Measurements from ENCODE around the gene NRSN1. TPM values are rescaled to one million over a fixed set of nuclear protein-coding genes. Genes with fewer than 3 reads are reported as not detected.

Gene NRSN1
- total and polyA plus RNA-seq, 4 donors = not detected

- H3K27ac ChIP-seq (ENCODE audit: low read depth in 1 of 2, low read length in 2 of 2) = no peak overlapping the region
- H3K27me3 ChIP-seq (ENCODE audit: control insufficient read depth in 4 of 4, insufficient read depth in 4 of 4, low read length in 3 of 4) = no peaks in the 10 kb centered on the region
- DNase-seq (ENCODE audit: low spot score) = no peak
- H3K9ac ChIP-seq (ENCODE audit: low read depth in 1 of 2, low read length in 2 of 2) = no peak overlapping the region
- TF ChIP-seq REST (IDR thresholded peaks at IDR 0.05) = no peak
- no peak for TF ChIP-seq ZBTB33 (IDR thresholded peaks at IDR 0.05)
- no peak for TF ChIP-seq RAD21 (IDR thresholded peaks at IDR 0.05)
- no peak for TF ChIP-seq EGR1 (IDR thresholded peaks at IDR 0.05; ENCODE audit: low read depth in 2 of 2)
- TF ChIP-seq MAX (IDR thresholded peaks at IDR 0.05) = no peak
- no peak for TF ChIP-seq HNF4G (IDR thresholded peaks at IDR 0.05)
- no peak for TF ChIP-seq NR2F2 (IDR thresholded peaks at IDR 0.05)
- TF ChIP-seq HNF4A (conservative IDR thresholded peaks at IDR 0.05) = no peak
- no peak for TF ChIP-seq FOXA1 (IDR thresholded peaks at IDR 0.05)
- no peak for TF ChIP-seq JUND (IDR thresholded peaks at IDR 0.05)
- WGBS = 69% methylated on average over 2 of the region's 2 CpGs
- H3K9me3 ChIP-seq (ENCODE audit: control insufficient read depth in 4 of 4, low read length in 3 of 4) = no peaks in the 10 kb centered on the region
- no peaks in the 10 kb centered on the region for H3K4me1 ChIP-seq (ENCODE audit: control insufficient read depth in 4 of 4, insufficient read depth in 4 of 4, low read length in 3 of 4)
- no peak overlapping the region for H3K4me3 ChIP-seq (ENCODE audit: low read depth in 1 of 3, low read length in 3 of 3)
- no peaks in the 10 kb centered on the region for H3K36me3 ChIP-seq (ENCODE audit: control insufficient read depth in 4 of 4, insufficient read depth in 3 of 4, low read depth in 1 of 4, low read length in 3 of 4)
Observed at GRCh38 chr6:24105191-24105590, 20.8 kb upstream of the NRSN1 start.

- Histone ChIP-seq H3K4me3 (ENCODE audit: low read depth in 1 of 3, low read length in 3 of 3) (no peak overlapping the region), H3K4me1 (ENCODE audit: control insufficient read depth in 4 of 4, insufficient read depth in 4 of 4, low read length in 3 of 4) (no peaks in the 10 kb centered on the region), H3K9me3 (ENCODE audit: control insufficient read depth in 4 of 4, low read length in 3 of 4) (no peaks in the 10 kb centered on the region), H3K27ac (ENCODE audit: low read depth in 1 of 2, low read length in 2 of 2) (no peak overlapping the region), H3K27me3 (ENCODE audit: control insufficient read depth in 4 of 4, insufficient read depth in 4 of 4, low read length in 3 of 4) (no peaks in the 10 kb centered on the region), H3K9ac (ENCODE audit: low read depth in 1 of 2, low read length in 2 of 2) (no peak overlapping the region), H3K36me3 (ENCODE audit: control insufficient read depth in 4 of 4, insufficient read depth in 3 of 4, low read depth in 1 of 4, low read length in 3 of 4) (no peaks in the 10 kb centered on the region)
- TF ChIP-seq HNF4A (conservative IDR thresholded peaks at IDR 0.05) (no peak), ZBTB33 (IDR thresholded peaks at IDR 0.05) (no peak)
- 56% methylated on average over 5 of the region's 5 CpGs for WGBS
- DNase-seq (ENCODE audit: low spot score) = no peak
Observed at GRCh38 chr6:24106291-24106690, 19.7 kb upstream of the NRSN1 start.

- Histone ChIP-seq H3K27me3 (ENCODE audit: control insufficient read depth in 4 of 4, insufficient read depth in 4 of 4, low read length in 3 of 4) (no peaks in the 10 kb centered on the region), H3K27ac (ENCODE audit: low read depth in 1 of 2, low read length in 2 of 2) (no peak overlapping the region), H3K4me3 (ENCODE audit: low read depth in 1 of 3, low read length in 3 of 3) (no peak overlapping the region), H3K36me3 (ENCODE audit: control insufficient read depth in 4 of 4, insufficient read depth in 3 of 4, low read depth in 1 of 4, low read length in 3 of 4) (no peaks in the 10 kb centered on the region), H3K9me3 (ENCODE audit: control insufficient read depth in 4 of 4, low read length in 3 of 4) (no peaks in the 10 kb centered on the region), H3K4me1 (ENCODE audit: control insufficient read depth in 4 of 4, insufficient read depth in 4 of 4, low read length in 3 of 4) (no peaks in the 10 kb centered on the region), H3K9ac (ENCODE audit: low read depth in 1 of 2, low read length in 2 of 2) (no peak overlapping the region)
- DNase-seq (ENCODE audit: low spot score) = no peak
- 75% methylated on average over 1 of the region's 1 CpG for WGBS
- TF ChIP-seq JUND (IDR thresholded peaks at IDR 0.05) (no peak), TAF1 (conservative IDR thresholded peaks at IDR 0.05) (no peak), HNF4G (IDR thresholded peaks at IDR 0.05) (no peak), ZBTB33 (IDR thresholded peaks at IDR 0.05) (no peak), RAD21 (IDR thresholded peaks at IDR 0.05) (no peak), EGR1 (IDR thresholded peaks at IDR 0.05; ENCODE audit: low read depth in 2 of 2) (no peak), GABPA (IDR thresholded peaks at IDR 0.05 in 1 of 2, conservative IDR thresholded peaks at IDR 0.05 in 1 of 2) (no peak), RXRA (IDR thresholded peaks at IDR 0.05) (no peak), FOXA2 (IDR thresholded peaks at IDR 0.05) (no peak)
Observed at GRCh38 chr6:24107294-24107693, 18.7 kb upstream of the NRSN1 start.

Measured in liver (tissue), 9 donors.